ENCODE data around the gene RALGAPB.
"Not testable (repeated sequence)": the region's sequence is repeated elsewhere in the genome, so short reads cannot be mapped to it uniquely, and the experiment has no call there.

Gene RALGAPB

DNA sequence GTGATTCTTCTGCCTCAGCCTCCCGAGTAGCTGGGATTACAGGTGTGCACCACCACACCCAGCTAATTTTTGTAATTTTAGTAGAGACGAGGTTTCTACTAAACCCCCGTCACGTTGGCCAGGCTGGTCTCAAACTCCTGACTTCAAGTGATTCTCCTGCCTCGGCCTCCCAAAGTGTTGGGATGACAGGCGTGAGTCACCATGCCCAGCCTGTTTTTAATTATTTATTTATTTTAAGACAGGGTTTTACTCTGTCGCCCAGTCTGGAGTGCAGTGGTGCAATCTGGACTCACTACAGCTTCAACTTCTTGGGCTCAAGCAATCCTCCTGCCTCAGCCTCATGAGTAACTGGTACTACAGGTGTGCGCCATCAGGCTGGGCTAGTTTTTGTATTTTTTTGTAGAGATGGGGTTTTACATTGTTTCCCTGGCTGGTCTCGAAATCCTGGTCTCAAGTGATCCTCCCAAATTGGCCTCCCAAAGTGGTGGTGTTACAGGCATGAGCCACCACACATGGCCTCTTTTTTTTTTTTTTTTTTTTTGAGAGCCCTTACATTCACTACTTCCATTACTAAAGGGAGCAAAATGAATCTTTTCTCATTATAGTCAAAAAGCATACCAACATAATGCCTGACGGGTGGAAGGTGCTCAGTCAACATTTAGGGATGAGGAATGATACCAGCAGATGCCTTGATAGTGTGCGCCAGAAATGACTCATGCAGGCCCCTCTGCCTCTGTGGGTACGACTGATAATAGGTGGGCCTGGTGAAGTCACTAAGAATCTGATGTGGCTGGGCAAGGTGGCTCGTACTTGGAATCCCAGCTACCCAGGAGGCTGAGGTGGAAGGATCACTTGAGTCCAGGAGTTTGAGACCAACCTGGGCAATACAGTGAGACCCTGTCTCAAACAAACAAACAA, 17.8 kb upstream of the RALGAPB start:
- H3K4me3 ChIP-seq (replicated peaks; ENCODE audit: low read depth, low read length) = no peak overlapping the region
- TF ChIP-seq, protein P1, sequence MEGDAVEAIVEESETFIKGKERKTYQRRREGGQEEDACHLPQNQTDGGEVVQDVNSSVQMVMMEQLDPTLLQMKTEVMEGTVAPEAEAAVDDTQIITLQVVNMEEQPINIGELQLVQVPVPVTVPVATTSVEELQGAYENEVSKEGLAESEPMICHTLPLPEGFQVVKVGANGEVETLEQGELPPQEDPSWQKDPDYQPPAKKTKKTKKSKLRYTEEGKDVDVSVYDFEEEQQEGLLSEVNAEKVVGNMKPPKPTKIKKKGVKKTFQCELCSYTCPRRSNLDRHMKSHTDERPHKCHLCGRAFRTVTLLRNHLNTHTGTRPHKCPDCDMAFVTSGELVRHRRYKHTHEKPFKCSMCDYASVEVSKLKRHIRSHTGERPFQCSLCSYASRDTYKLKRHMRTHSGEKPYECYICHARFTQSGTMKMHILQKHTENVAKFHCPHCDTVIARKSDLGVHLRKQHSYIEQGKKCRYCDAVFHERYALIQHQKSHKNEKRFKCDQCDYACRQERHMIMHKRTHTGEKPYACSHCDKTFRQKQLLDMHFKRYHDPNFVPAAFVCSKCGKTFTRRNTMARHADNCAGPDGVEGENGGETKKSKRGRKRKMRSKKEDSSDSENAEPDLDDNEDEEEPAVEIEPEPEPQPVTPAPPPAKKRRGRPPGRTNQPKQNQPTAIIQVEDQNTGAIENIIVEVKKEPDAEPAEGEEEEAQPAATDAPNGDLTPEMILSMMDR (IDR thresholded peaks at IDR 0.05; ENCODE audit: low read length, missing control alignments) = no peak
- no peak for DNase-seq (ENCODE audit: low read depth)

DNA sequence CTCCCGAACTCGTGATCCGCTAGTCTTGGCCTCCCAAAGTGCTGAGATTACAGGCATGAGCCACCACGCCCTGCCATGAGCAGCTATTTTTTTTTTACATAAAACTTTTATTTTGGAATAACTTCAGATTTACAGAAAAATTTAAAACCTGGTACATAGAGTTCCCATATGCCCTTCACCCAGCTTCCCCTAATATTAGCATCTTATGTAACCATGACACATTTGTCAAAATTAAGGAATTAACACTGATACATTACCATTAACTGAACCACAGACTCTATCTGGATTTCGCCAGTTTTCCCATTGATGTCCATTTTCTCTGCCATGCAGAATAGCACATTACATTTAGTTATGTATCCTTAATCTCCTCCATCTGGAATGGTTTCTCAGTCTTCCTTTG, 14.3 kb upstream of the RALGAPB start:
- no peak overlapping the region for H3K4me3 ChIP-seq (replicated peaks; ENCODE audit: low read depth, low read length)
- no peak for DNase-seq (ENCODE audit: low read depth)
- TF ChIP-seq, protein P1 (IDR thresholded peaks at IDR 0.05; ENCODE audit: low read length, missing control alignments) = no peak

DNA sequence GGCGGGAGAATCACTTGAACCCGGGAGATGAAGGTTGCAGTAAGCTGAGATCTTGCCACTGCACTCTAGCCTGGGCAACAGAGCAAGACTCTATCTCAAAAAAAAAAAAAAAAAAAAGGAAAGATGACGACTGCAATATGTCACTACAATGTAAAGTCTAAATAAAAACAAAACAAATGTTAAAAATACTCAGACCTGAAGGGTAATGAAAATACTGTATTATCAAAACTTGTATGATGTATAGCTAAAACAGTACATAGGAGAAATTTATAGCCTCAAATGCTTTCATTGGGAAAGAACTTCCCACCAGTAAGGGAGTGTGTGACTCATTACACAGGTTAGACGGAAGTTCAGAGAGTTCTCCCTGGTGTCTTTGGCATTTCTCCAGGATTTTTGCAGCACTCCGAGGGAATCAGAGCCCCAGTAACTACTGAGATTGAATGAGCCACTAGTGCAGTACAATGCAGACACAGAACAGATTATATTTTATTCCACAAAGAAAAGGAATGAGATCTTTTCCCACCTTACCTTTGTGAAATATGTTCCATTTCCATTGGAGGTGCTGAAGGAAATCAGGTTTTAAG, 12.5 kb upstream of the RALGAPB start:
- no peak overlapping the region for H3K4me3 ChIP-seq (replicated peaks; ENCODE audit: low read depth, low read length)
- TF ChIP-seq, protein P1 (IDR thresholded peaks at IDR 0.05; ENCODE audit: low read length, missing control alignments) = no peak
- peak; percentile 94 for DNase-seq (ENCODE audit: low read depth)

DNA sequence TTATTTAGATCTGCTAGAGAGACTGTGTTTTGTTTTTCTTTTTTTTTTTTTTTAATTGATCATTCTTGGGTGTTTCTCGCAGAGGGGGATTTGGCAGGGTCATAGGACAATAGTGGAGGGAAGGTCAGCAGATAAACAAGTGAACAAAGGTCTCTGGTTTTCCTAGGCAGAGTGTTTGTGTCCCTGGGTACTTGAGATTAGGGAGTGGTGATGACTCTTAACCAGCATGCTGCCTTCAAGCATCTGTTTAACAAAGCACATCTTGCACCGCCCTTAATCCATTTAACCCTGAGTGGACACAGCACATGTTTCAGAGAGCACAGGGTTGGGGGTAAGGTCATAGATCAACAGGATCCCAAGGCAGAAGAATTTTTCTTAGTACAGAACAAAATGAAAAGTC, 12.0 kb upstream of the RALGAPB start:
- not testable (repeated sequence) for H3K4me3 ChIP-seq (replicated peaks; ENCODE audit: low read depth, low read length); DNase-seq (ENCODE audit: low read depth)

DNA sequence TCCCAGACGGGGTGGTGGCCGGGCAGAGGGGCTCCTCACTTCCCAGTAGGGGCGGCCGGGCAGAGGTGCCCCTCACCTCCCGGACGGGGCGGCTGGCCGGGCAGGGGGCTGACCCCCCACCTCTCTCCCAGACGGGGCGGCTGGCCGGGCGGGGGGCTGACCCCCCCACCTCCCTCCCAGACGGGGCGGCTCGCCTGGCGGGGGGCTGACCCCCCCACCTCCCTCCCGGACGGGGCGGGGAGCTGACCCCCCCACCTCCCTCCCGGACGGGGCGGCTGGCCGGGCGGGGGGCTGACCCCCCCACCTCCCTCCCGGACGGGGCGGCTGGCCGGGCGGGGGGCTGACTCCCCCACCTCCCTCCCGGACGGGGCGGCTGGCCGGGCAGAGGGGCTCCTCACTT, 11.5 kb upstream of the RALGAPB start:
- DNase-seq (ENCODE audit: low read depth); H3K4me3 ChIP-seq (replicated peaks; ENCODE audit: low read depth, low read length): not testable (repeated sequence)

DNA sequence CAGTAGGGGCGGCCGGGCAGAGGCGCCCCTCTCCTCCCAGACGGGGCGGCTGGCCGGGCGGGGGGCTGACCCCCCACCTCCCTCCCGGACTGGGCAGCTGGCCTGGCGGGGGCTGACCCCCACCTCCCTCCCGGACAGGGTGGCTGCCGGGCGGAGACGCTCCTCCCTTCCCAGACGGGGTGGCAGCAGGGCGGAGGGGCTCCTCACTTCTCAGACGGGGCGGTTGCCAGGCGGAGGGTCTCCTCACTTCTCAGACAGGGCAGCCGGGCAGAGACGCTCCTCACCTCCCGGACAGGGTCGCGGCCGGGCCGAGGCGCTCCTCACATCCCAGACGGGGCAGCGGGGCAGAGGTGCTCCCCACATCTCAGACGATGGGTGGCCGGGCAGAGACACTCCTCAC, 11.1 kb upstream of the RALGAPB start:
- H3K4me3 ChIP-seq (replicated peaks; ENCODE audit: low read depth, low read length); DNase-seq (ENCODE audit: low read depth): not testable (repeated sequence)

DNA sequence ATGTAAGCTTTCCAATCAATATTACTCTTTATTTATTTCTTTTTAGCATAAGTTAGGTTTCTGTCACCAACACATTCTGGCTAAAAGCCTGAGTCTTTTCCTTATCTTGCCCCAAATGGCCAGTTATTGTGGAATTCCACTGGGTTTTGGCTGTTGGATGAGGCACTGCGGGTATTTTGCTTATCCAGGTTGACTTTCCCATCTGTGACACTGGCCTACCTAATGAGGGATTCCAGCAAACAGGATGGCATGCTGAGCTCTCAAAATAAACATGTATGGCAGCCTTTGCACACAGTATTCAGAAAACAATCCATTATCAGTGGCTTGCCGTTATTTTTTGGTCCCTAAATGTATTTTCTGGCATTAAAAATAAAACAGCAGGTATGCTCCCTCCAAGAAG, 6.5 kb upstream of the RALGAPB start:
- TF ChIP-seq, protein P1 (IDR thresholded peaks at IDR 0.05; ENCODE audit: low read length, missing control alignments) = no peak
- no peak overlapping the region for H3K4me3 ChIP-seq (replicated peaks; ENCODE audit: low read depth, low read length)
- DNase-seq (ENCODE audit: low read depth) = no peak

DNA sequence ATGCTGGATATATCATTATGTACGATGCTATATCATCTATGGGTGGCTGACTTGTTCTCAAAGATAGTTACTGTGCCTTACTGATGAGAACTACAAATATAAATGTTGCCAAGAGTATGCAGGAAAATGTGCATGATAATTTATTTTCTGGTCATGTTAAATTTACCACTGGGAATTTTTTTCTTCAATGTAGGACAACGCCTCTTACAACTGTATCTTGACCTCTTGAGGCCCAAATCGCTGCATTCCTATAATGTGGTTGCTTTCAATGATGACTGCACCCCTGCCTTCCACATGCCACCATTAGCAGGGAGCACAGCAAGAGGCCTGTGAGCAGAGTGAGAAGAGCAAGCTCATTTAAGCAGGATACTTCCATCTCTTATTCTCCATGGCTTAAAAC, 5.7 kb upstream of the RALGAPB start:
- no peak for DNase-seq (ENCODE audit: low read depth)
- TF ChIP-seq, protein P1 (IDR thresholded peaks at IDR 0.05; ENCODE audit: low read length, missing control alignments) = no peak

More for the DNA sequence above, 5.7 kb upstream of the RALGAPB start:
- H3K4me3 ChIP-seq (replicated peaks; ENCODE audit: low read depth, low read length) = no peak overlapping the region

All from fibroblast of pulmonary artery (primary cell).